Cardiac muscle cell (in vitro differentiated cells and primary cell): ENCODE data around the gene STUB1. TPM values are rescaled to one million over a fixed set of nuclear protein-coding genes. Genes with fewer than 3 reads are reported as not detected.
A peak's percentile ranks its signal among the peaks of the same experiment; 100 is the strongest.

Source experiments
- DNase-seq, 2 donors: peaks; one replicate each; pipeline versions ENCODE4 v3.0.0 to v3.0.0-alpha.2; 2010 to 2017; ENCODE audit warnings: low read depth in 1 of 2, low spot score in 1 of 2
- H3K27ac ChIP-seq: fragments of 200-600 bp; sonication (generic); 2 replicates; pipeline ENCODE4 v1.5.1; 2016
- H3K27me3 ChIP-seq: fragments of 200-600 bp; sonication (generic); 2 replicates; pipeline ENCODE4 v1.6.0; 2016; ENCODE audit warnings: control low read depth
- H3K36me3 ChIP-seq: fragments of 200-600 bp; sonication (generic); 2 replicates; pipeline ENCODE4 v1.5.1; 2016; ENCODE audit warnings: control low read depth
- H3K4me1 ChIP-seq: fragments of 200-600 bp; sonication (generic); 2 replicates; pipeline ENCODE4 v1.8.1; 2017; ENCODE audit warnings: low read depth, mild to moderate bottlenecking, mixed run types
- H3K4me3 ChIP-seq: fragments of 200-600 bp; sonication (generic); 2 replicates; pipeline ENCODE4 v1.5.1; 2016; ENCODE audit warnings: mild to moderate bottlenecking
- H3K9me3 ChIP-seq: fragments of 200-600 bp; sonication (generic); 2 replicates; pipeline ENCODE4 v1.5.1; 2017; ENCODE audit warnings: low read depth, mild to moderate bottlenecking, control low read depth
- polyA plus RNA-seq: library from polyadenylated mRNA; unstranded; fragments of >200 nt; fragmentation: Nextera tagmentation; extraction: Ambion mirVana; gene quantifications from 2 replicates; pipeline ENCODE4 v1.2.1, GENCODE V29; 2016
- total RNA-seq: library from RNA; depleted of rRNA; stranded (reverse); fragments of >200 nt; gene quantifications from 2 replicates; pipeline ENCODE4 v1.2.3, GENCODE V29; 2016
- TF ChIP-seq, protein P1 (sequence below): IDR thresholded peaks from 2 replicates; pipeline ENCODE4 v1.5.1; 2012; ENCODE audit warnings: low read depth, mild to moderate bottlenecking, low read length

The STUB1 gene
- total and polyA plus RNA-seq, 2 experiments from 2014 or later = 176 to 269 TPM

DNA sequence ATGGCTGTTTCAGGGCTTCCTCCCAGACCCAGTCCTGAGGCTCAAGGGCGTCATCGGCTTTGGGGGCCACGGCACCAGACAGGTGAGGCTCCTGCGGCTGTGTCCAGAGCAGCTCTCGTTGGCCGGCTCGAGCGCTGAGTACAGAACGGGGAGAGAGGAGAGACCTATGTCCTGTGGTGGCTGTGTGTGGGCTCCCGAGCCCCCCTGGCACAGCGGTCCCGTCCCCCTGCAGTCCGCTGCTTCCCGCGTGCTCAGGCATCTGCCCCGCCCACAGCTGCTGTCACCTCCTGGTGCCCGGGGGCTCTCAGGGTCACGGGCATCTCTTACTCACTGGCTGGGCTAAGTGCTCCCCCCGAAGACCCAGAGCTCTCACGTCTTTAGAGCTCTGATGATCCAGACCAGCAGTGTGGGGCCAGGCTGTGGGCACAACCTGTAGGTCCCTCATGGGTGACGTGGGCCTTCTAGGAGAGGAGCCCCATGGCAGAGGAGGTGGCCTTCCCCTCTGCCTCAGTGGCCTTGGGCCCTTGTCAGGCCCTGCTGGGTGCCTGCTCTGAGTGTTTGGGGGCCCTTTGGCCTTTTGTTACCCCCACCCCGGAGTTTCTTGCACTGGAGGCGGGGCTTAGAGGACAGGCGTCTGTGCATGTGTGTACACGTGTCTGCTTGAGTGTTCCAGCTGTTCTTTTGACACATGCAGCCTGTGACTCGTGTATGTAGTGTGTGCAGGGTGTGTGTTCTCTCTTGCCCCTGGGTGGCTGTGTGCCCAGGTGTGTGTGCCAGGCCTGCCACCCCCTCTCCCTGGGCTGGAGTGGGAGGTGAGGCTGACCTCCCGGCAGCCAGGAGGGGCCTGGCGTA is 27.5 kb upstream of the STUB1 start:
- H3K4me3 ChIP-seq = no peak overlapping the region
- peaks cover 12% of the 10 kb centered on the region for H3K4me1 ChIP-seq
- TF ChIP-seq, protein P1, sequence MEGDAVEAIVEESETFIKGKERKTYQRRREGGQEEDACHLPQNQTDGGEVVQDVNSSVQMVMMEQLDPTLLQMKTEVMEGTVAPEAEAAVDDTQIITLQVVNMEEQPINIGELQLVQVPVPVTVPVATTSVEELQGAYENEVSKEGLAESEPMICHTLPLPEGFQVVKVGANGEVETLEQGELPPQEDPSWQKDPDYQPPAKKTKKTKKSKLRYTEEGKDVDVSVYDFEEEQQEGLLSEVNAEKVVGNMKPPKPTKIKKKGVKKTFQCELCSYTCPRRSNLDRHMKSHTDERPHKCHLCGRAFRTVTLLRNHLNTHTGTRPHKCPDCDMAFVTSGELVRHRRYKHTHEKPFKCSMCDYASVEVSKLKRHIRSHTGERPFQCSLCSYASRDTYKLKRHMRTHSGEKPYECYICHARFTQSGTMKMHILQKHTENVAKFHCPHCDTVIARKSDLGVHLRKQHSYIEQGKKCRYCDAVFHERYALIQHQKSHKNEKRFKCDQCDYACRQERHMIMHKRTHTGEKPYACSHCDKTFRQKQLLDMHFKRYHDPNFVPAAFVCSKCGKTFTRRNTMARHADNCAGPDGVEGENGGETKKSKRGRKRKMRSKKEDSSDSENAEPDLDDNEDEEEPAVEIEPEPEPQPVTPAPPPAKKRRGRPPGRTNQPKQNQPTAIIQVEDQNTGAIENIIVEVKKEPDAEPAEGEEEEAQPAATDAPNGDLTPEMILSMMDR = no peak
- no peaks in the 10 kb centered on the region for H3K9me3 ChIP-seq
- no peak for DNase-seq
- no peaks in the 10 kb centered on the region for H3K36me3 ChIP-seq
- H3K27ac ChIP-seq = no peak overlapping the region
- H3K27me3 ChIP-seq = no peaks in the 10 kb centered on the region

DNA sequence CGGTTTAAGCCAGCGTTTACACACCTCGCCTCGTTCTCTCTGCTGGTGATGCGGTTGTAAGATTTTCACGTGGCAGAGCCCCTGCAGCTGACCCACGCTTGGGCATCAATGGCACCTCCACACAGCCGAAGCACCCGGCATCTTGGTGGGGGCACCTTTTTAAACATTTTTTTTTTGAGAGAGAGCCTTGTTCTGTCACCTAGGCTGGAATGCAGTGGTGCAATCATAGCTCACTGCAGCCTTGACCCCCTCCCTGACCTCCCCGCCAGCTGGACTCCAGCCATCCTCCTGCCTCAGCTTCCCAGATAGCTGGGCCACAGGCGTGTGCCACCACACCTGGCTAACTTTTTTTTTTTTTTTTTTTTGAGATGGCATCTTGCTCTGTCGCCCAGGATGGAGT is 26.2 kb upstream of the STUB1 start:
- TF ChIP-seq, protein P1 = no peak
- Histone ChIP-seq H3K4me3 (no peak overlapping the region), H3K27me3 (no peaks in the 10 kb centered on the region), H3K4me1 (peaks cover 6% of the 10 kb centered on the region), H3K9me3 (no peaks in the 10 kb centered on the region), H3K27ac (no peak overlapping the region), H3K36me3 (no peaks in the 10 kb centered on the region)
- DNase-seq = no peak

DNA sequence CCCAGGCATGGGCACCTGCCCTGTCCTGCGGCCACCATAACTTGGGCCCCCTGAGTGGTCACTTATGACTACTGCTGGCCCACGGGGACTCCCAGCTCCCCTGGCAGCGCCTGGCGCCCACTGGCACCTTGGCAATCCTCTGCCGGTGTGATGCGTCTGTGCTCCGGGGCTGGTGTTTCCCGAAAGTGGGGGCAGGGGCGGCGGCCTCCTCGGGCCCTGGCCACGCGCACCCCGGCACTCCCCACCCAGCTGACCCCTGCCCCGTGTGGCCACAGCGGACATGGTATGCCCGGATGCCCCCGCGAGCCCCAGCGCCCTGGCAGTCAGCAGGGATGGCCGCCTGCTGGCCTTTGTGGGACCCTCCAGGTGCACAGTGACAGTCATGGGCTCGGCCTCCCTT is 22.7 kb upstream of the STUB1 start:
- no peak for DNase-seq
- TF ChIP-seq, protein P1 = no peak
- no peaks in the 10 kb centered on the region for H3K27me3 ChIP-seq
- no peak overlapping the region for H3K27ac ChIP-seq
- no peaks in the 10 kb centered on the region for H3K9me3 ChIP-seq
- H3K4me3 ChIP-seq = no peak overlapping the region
- no peaks in the 10 kb centered on the region for H3K36me3 ChIP-seq
- no peaks in the 10 kb centered on the region for H3K4me1 ChIP-seq

DNA sequence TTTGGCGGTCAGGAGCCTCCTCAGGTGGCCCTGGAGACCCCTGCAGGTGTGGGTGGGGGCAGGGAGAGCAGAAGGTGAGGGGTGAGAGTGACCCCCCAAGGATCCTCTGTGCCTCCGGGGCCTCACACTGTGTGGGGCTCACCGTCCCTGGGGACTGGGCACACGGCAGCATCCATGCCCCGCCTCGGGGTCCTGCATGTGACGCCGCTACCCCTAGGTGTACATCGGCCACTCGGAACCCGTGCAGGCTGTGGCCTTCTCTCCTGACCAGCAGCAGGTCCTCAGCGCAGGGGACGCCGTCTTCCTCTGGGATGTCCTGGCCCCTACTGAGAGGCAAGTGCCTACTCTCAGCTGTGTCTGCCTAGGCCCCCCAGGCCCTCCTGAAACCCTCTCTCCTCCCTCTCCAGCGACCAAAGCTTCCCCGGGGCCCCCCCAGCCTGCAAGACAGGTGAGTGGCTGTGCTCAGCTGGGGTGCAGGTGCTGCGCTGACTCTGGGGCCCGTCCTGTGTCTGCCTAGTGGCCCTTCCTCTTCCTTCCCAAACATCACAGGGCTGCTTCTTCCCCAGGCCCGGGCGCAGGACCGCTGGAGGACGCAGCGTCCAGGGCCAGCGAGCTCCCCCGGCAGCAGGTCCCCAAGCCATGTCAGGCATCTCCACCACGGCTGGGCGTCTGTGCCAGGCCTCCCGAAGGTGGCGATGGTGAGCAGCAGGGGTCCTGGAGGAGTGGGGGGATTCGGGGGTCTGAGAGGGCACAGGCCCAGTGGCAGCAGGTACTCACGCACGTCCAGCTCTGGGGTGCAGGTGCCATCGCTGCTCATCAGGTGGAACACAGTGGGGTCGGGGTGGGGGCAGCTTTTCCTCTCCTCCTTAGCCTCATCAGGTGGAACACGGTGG is 21.3 kb upstream of the STUB1 start:
- Histone ChIP-seq H3K4me1 (no peaks in the 10 kb centered on the region), H3K9me3 (no peaks in the 10 kb centered on the region), H3K4me3 (no peak overlapping the region), H3K27ac (no peak overlapping the region), H3K27me3 (no peaks in the 10 kb centered on the region), H3K36me3 (no peaks in the 10 kb centered on the region)
- DNase-seq = no peak
- TF ChIP-seq, protein P1 = peak; percentile 15

DNA sequence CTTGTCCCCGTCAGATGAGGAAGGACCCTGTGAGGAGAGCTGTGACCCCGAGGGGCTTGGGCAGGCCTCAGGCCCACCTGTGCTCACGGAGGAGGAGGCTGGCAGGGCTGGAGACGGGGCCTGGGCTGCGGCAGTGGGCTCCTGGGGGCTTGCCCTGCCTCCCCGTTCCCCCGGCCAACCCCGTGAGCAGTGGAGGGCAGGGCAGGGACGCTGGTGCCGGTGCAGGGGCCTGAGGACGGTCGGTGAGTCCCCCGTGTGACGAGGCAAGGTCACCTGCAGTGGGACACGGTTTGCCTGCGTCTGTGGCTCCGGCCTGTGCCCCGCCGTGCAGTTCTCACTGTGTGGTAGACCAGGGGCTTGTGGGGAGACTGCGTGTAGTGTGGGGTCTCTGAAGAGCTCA is 20.6 kb upstream of the STUB1 start:
- Histone ChIP-seq H3K9me3 (no peaks in the 10 kb centered on the region), H3K4me1 (no peaks in the 10 kb centered on the region), H3K27me3 (no peaks in the 10 kb centered on the region), H3K27ac (no peak overlapping the region), H3K36me3 (no peaks in the 10 kb centered on the region), H3K4me3 (no peak overlapping the region)
- no peak for DNase-seq
- TF ChIP-seq, protein P1 = no peak
